HG02943 (cell line): ENCODE measurements around the gene TRIM45.
"Not testable (repeated sequence)": the region's sequence is repeated elsewhere in the genome, so short reads cannot be mapped to it uniquely, and the experiment has no call there.

ENCODE experiments used
- ATAC-seq: cut with Tn5 transposase; IDR thresholded peaks from one replicate; pipeline ENCODE4 v1.9.1; 2021; ENCODE audit warnings: mild to moderate bottlenecking, low read depth, moderate library complexity; ENCODE audit not compliant: unreplicated experiment

The TRIM45 gene

GRCh38 chr1:117136749-117137148, 15.2 kb upstream of the TRIM45 start:
- ATAC-seq = no peak

GRCh38 chr1:117135329-117135728, 13.8 kb upstream of the TRIM45 start:
- no peak for ATAC-seq

DNA sequence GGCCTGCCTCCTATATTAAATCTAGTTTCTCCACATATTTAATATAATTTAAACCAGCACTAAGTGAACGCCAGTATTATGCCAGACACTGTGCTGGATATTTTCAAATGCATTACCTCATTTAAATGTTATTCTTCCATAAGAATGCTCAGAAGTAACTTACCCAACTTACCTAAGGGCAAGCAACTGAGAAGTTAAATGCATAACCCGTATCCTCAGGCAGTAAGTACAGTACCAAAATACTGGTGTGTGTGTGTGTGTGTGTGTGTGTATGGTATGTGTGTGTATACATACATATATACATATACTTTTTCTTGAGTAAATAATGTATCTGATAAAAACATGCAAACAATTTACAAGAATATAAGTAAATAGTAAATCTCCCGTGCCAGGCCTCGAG, 9.0 kb upstream of the TRIM45 start:
- ATAC-seq = no peak

DNA sequence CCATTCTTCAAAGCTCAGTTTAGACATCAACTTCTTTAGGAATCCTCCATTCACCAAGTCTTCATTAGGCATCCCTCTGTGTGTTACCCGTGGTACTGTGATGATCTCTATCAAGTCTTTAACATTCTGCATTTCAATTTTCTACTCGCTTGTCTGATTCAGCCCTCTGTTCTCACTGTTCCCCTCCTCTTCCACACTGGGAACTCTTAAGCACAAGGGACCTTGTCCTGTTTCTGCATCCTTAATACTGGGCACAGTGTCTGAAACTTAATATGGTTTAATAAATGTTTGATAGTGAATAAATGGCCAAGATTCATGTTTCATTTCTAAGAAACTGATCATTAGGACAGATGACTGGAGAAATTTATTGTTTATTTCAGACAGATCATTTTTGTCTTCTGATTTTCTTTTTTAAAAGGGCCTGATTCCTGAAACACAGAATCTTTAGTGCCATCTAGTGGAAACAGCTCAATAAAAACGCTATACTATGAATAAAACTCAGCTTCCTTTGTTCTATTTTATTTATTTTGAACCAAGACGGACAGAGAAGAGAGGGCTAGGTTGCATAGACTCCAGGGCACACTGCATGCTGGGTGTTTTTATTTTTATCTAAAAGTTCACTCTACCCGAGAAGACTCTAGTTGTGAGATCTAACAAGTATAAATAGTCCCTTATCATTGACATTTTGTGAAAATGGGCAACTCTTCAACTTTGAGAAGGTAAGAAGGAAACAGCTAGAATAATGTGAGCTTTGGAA, 7.0 kb upstream of the TRIM45 start:
- ATAC-seq = no peak

GRCh38 chr1:117127795-117128194, 6.2 kb upstream of the TRIM45 start:
- ATAC-seq = no peak

DNA sequence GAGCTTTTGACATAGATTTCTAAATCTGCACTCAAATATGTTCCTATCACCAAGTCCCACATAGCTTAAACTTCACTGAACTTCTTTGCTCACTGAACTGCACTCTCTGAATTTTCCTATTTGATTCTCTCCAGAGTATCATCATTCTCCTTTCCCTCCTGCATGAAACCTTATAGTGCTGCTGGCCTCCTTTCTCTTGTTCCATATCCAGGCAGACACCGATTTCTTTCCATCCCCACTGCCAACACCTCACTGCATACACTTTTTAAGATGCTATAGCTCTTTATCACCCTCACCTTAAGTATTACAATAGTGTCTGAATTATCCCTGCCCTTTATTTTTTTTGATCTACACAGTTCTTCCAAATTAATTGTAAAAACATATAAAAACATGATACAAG, 3.1 kb upstream of the TRIM45 start:
- ATAC-seq = no peak

DNA sequence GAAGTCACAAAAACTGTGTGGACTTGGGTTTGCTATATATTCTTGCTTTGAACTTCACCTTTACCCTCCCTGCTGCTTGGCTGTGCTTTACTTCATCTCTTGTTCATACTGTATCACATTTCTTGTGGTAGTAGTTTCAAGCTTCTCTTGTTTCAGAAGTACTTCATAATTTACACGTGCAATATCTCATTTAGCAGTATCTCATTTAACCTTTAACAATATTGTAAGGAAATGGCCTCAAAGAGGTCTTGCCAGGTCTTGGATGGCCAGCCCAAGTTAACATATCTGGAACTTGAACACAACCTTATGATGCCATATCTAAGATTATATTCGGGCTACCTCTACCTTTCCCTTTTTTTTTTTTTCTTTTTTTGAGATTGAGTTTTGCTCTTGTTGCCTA, 1.7 kb upstream of the TRIM45 start:
- ATAC-seq = no peak

- ATAC-seq = no peak
Measured at GRCh38 chr1:117122330-117123025, 929 bp upstream of the TRIM45 start.

DNA sequence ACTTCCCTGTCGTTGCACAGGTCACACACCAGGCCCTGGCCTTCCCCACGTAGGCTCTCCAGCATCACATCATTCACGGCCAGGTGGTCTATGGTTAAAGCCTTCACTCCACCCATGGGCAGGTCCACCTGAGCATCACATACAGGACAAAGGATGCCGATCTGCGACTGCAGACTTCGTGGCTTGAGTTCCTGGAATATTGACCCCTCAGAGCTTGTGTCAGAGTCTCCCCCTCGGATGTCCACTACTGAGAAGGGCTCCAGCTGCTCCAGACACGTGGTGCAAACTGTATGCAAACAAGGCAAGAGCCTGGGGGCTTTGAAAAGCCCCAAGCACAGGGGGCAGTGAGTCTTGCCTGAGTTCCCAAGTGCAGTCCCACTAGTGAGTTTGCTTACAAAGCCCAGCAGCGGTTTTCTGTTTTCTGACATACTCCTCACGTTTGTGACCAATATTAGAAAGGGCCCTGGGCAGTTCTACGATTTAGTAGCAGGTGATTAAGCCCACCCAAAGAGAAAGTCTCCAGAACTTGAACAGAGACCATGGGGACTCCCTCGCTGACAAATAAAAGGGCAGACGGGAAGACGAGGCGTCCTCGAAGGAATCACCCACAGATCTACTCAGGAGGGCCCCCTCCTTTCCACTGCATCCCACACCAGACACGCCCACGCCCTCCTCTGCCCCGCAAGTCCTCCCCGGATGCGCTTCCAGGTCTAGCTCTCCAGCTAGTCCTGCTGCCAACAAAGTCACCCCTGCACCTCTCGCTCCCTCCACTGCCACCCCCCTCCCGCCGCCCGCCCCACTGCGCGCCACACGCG, 568 bp downstream of the TRIM45 start:
- no peak for ATAC-seq

DNA sequence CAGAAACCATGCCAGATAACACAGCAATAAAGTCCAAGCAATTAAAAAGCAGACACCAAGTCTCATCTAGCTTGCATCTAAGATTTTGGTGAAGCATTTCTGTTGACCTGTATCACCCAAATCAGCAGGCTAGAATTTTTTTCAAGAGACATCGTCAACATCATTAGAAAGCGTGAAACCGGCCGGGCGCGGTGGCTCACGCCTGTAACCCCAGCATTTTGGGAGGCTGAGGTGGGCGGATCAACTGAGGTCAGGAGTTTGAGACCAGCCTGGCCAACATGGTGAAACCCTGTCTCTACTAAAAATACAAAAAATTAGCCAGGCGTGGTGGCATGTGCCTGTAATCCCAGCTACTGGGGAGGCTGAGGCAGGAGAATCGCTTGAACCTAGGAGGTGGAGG, 2.4 kb downstream of the TRIM45 start:
- not testable (repeated sequence) for ATAC-seq

GRCh38 chr1:117118137-117118536, 3.4 kb downstream of the TRIM45 start:
- ATAC-seq = no peak

GRCh38 chr1:117117697-117118096, 3.9 kb downstream of the TRIM45 start:
- ATAC-seq = no peak

GRCh38 chr1:117116784-117117130, 4.8 kb downstream of the TRIM45 start:
- no peak for ATAC-seq

GRCh38 chr1:117116090-117116783, 5.3 kb downstream of the TRIM45 start:
- ATAC-seq = no peak

GRCh38 chr1:117114877-117115276, 6.7 kb downstream of the TRIM45 start:
- ATAC-seq = no peak

DNA sequence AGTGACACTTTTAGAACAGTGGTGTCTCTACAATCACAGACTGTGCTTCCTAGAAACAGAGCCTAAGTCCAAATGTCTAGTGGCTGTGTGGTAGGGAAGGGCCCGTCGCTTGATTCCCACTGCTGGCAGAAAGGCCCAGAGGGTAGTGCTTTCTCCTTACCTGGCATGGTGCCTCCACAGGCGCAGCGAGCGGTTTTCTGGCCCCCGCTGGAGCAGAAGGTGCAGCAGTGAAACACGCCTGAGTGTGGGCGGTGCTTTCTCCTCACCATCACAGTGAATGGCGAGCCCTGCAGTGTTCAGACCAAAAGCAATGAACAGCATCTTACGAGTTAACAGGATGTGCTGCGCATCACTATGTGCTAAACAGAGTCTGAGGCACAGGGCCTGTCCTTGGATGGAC, 8.3 kb downstream of the TRIM45 start:
- ATAC-seq = no peak

DNA sequence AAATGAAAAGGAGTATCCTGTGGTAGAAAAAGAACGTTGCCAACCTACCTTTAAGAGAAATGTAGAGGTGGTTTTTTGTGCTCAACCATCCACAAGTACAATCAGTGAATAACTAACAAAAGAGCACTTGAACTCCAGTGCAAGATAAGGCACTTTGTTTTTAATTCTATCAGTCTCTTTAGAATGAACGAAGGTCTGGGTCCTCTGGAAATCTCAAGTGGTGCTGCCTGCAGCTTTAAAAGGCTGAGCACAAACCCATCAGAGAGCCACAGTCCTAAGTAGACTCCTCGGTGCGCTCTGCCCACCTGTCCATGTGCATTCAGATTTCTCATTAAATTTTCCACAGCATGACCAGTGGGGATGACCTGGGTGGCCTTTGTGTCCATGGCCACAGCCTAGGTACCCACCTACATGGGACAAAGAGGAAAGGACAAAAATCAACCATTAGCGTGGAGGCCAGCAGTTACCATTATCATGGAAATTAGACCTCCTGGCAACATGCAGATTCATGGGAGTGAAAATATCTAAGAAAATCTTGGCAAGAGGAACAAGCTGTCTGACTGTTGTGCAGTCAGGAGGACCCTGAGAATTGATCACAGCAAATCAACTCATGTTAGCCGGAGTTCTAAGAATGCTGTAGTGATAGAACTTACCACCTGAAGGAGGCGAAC, 9.4 kb downstream of the TRIM45 start:
- ATAC-seq = no peak

GRCh38 chr1:117110774-117111173, 10.8 kb downstream of the TRIM45 start:
- no peak for ATAC-seq

- ATAC-seq = no peak
Measured at GRCh38 chr1:117107364-117107763, 14.2 kb downstream of the TRIM45 start.

DNA sequence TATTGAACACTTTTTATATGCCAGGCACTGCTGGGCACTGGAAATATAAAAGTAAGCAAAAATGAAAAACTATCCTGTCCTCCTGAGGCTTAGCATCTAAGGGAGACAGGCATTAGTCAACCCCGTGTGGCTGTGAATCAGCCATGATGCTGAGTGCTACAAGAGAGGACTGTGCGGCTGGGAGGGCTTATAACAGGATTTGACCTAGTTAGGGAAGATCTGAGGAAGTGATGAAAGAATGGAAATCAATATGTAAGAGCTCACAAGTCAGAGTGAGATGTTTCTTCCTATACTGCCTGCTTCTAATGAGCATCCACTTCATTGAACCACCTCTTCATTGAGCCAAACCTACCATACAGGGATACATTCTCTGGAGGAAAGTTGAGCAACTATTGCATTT, 15.1 kb downstream of the TRIM45 start:
- ATAC-seq = no peak
